Liver (tissue), 9 donors: ENCODE measurements around the gene ZNF267. TPM values are rescaled to one million over a fixed set of nuclear protein-coding genes. Genes with fewer than 3 reads are reported as not detected.

Experiments used
- DNase-seq: peaks from one replicate; pipeline ENCODE4 v3.0.0-alpha.2; 2017; ENCODE audit warnings: low spot score
- H3K27ac ChIP-seq, 2 donors: one replicate each; pipeline ENCODE4 v1.7.0; 2013; ENCODE audit warnings: inconsistent platforms in 2 of 2, low read length in 2 of 2, control low read depth in 1 of 2, low read depth in 1 of 2, mild to moderate bottlenecking in 1 of 2
- H3K27me3 ChIP-seq, 4 donors: one replicate each; pipeline versions ENCODE4 v1.6.1 to v1.7.0; 2013; ENCODE audit warnings: low read length in 3 of 4, inconsistent platforms in 1 of 4, mild to moderate bottlenecking in 1 of 4, moderate library complexity in 1 of 4; ENCODE audit not compliant: control insufficient read depth in 4 of 4, insufficient read depth in 4 of 4
- H3K36me3 ChIP-seq, 4 donors: one replicate each; pipeline versions ENCODE4 v1.6.1 to v1.7.0; 2013; ENCODE audit warnings: low read length in 3 of 4, mild to moderate bottlenecking in 3 of 4, low read depth in 1 of 4, moderate library complexity in 1 of 4; ENCODE audit not compliant: control insufficient read depth in 4 of 4, insufficient read depth in 3 of 4
- H3K4me1 ChIP-seq, 4 donors: one replicate each; pipeline versions ENCODE4 v1.6.1 to v1.7.0; 2013; ENCODE audit warnings: low read length in 3 of 4, mild to moderate bottlenecking in 3 of 4, moderate library complexity in 1 of 4; ENCODE audit not compliant: control insufficient read depth in 4 of 4, insufficient read depth in 4 of 4
- H3K4me3 ChIP-seq, 3 donors: one replicate each; pipeline versions ENCODE4 v1.6.1 to v1.7.0; 2013; ENCODE audit warnings: low read length in 3 of 3, control low read depth in 1 of 3, low read depth in 1 of 3, mild to moderate bottlenecking in 1 of 3
- H3K9ac ChIP-seq, 2 donors: one replicate each; pipeline ENCODE4 v1.7.0; 2013; ENCODE audit warnings: low read length in 2 of 2, mild to moderate bottlenecking in 2 of 2, moderate library complexity in 2 of 2, control low read depth in 1 of 2, low read depth in 1 of 2
- H3K9me3 ChIP-seq, 4 donors: one replicate each; pipeline versions ENCODE4 v1.6.1 to v1.7.0; 2013; ENCODE audit warnings: low read length in 3 of 4; ENCODE audit not compliant: control insufficient read depth in 4 of 4
- ATF3 ChIP-seq: IDR thresholded peaks from 2 replicates; pipeline ENCODE4 v1.6.1; 2016; ENCODE audit warnings: antibody characterized with exemption
- CTCF ChIP-seq: fragments of 150-350 bp; IDR thresholded peaks from 2 replicates; pipeline ENCODE4 v1.5.1; 2017; ENCODE audit warnings: improper control_type of control experiment, low read depth, low read length; ENCODE audit not compliant: missing input control
- EGR1 ChIP-seq, 2 donors: IDR thresholded peaks; 2 replicates each; pipeline ENCODE4 v1.6.1; 2016 to 2018; ENCODE audit warnings: antibody characterized with exemption in 2 of 2, low read depth in 2 of 2
- FOXA1 ChIP-seq: IDR thresholded peaks from 2 replicates; pipeline ENCODE4 v1.6.1; 2016; ENCODE audit warnings: antibody characterized with exemption
- FOXA2 ChIP-seq: IDR thresholded peaks from 2 replicates; pipeline ENCODE4 v1.6.1; 2016; ENCODE audit warnings: antibody characterized with exemption
- GABPA ChIP-seq, 2 donors: IDR thresholded peaks in 1 of 2; conservative IDR thresholded peaks in 1 of 2; 2 replicates each; pipeline ENCODE4 v1.6.1; 2016; ENCODE audit warnings: antibody characterized with exemption in 2 of 2, mild to moderate bottlenecking in 1 of 2, moderate library complexity in 1 of 2
- HNF4G ChIP-seq: IDR thresholded peaks from 2 replicates; pipeline ENCODE4 v1.6.1; 2016; ENCODE audit warnings: antibody characterized with exemption
- NR2F2 ChIP-seq: IDR thresholded peaks from 2 replicates; pipeline ENCODE4 v1.6.1; 2016; ENCODE audit warnings: antibody characterized with exemption
- RAD21 ChIP-seq, 2 donors: IDR thresholded peaks; 2 replicates each; pipeline ENCODE4 v1.6.1; 2016; ENCODE audit warnings: antibody characterized with exemption in 2 of 2, mild to moderate bottlenecking in 2 of 2
- RXRA ChIP-seq, 2 donors: IDR thresholded peaks; 2 replicates each; pipeline ENCODE4 v1.6.1; 2017 to 2018; ENCODE audit warnings: antibody characterized with exemption in 2 of 2, mild to moderate bottlenecking in 1 of 2
- SP1 ChIP-seq: IDR thresholded peaks from 2 replicates; pipeline ENCODE4 v1.6.1; 2018; ENCODE audit warnings: antibody characterized with exemption, mild to moderate bottlenecking
- ZBTB33 ChIP-seq: IDR thresholded peaks from 2 replicates; pipeline ENCODE4 v1.6.1; 2016; ENCODE audit warnings: antibody characterized with exemption
- WGBS: extraction: QIAGEN DNeasy Blood & Tissue Kit; methylation state at CpG from one replicate; pipeline ENCODE4 v1.1.7; 2013; 5-methylcytosine and 5-hydroxymethylcytosine counted together
- polyA plus RNA-seq, 2 donors: library from polyadenylated mRNA; stranded (reverse) in 1 of 2; unstranded in 1 of 2; fragments of 200-250 nt in 1 of 2; fragments of >200 nt in 1 of 2; fragmentation: Nextera tagmentation in 1 of 2; extraction: Ambion mirVana in 1 of 2; gene quantifications; one replicate each; pipeline versions ENCODE4 v1.2.1 to v1.2.3, GENCODE V29; 2013 to 2015
- total RNA-seq, 2 donors: library from RNA; depleted of rRNA; stranded (reverse); fragments of >200 nt; gene quantifications; one replicate each; pipeline ENCODE4 v1.2.3, GENCODE V29; 2014
- TF ChIP-seq, protein P1 (sequence below): IDR thresholded peaks from 2 replicates; pipeline ENCODE4 v1.6.1; 2016; ENCODE audit warnings: antibody characterized with exemption, mild to moderate bottlenecking
- donor health status: healthy.
- donor health status: healthy.
- donor health status: healthy.
- donor health status: healthy.
- donor health status: healthy.

The ZNF267 gene
- total and polyA plus RNA-seq, 4 donors: 1.9 to 9.0 (median 3.7) TPM

DNA sequence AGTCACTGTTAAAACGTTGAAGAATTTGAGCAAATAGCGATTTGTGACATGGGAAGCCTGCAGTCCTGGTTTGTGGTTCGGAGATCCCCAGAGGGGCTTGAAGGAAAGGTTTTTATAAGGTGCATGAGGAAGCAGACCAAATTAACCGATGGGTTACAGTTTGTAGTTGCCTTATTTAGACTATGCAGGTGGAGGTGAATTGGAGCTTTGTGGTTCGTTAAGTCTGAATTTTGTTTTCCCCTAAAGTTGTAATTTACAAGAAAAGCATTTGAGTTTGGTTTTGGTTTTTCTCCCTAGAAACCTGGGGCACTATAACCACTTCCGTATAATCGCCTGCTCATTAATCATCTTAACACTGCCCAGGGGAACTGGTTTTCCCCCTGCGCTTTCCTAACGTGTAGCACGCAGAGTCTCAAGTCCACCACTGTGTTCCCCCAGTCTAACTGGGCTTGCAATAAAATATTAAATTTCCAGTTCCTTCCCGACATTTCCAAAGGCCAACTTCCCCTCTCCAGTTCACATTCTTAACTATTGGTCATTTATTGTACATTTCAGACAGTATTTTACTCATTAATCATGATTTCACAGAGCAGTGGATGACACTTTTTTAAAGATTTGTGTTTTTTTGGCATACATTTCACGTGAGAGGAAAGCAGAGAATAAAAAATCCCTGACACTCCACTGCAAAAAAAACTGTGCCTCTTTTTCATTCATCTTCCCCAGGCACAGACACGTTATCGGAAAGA is 932 bp downstream of the ZNF267 start:
- H3K27me3 ChIP-seq: no peaks in the 10 kb centered on the region
- H3K27ac ChIP-seq: peak overlapping the region; percentile 85 to 92
- TF ChIP-seq HNF4G (no peak), FOXA1 (no peak), GABPA (IDR thresholded peaks at IDR 0.05 in 1 of 2, conservative IDR thresholded peaks at IDR 0.05 in 1 of 2) (no peak), RAD21 (IDR thresholded peaks at IDR 0.05) (no peak), RXRA (IDR thresholded peaks at IDR 0.05) (no peak)
- DNase-seq: no peak
- H3K4me1 ChIP-seq: peaks cover 0 to 14% (median 3%) of the 10 kb centered on the region in 4 donors
- peak overlapping the region; percentile 84 to 91 for H3K9ac ChIP-seq
- H3K9me3 ChIP-seq: no peaks in the 10 kb centered on the region
- peak overlapping the region; percentile 87 to 98 (median 90) for H3K4me3 ChIP-seq
- 16% methylated on average over 14 of the region's 14 CpGs for WGBS
- peaks cover 0 to 4% (median 2%) of the 10 kb centered on the region in 4 donors for H3K36me3 ChIP-seq

GRCh38 chr16:31875112-31875803 is 1.7 kb downstream of the ZNF267 start:
- TF ChIP-seq ZBTB33 (no peak), SP1 (no peak)
- no peak for DNase-seq
- 84% methylated on average over 5 of the region's 5 CpGs for WGBS
- Histone ChIP-seq H3K27ac (peak overlapping the region in 1 of 2 donors; percentile 85), H3K36me3 (peaks cover 0 to 4% (median 2%) of the 10 kb centered on the region in 4 donors), H3K27me3 (no peaks in the 10 kb centered on the region), H3K4me1 (peaks cover 0 to 14% (median 3%) of the 10 kb centered on the region in 4 donors), H3K4me3 (no peak overlapping the region), H3K9ac (no peak overlapping the region), H3K9me3 (no peaks in the 10 kb centered on the region)

DNA sequence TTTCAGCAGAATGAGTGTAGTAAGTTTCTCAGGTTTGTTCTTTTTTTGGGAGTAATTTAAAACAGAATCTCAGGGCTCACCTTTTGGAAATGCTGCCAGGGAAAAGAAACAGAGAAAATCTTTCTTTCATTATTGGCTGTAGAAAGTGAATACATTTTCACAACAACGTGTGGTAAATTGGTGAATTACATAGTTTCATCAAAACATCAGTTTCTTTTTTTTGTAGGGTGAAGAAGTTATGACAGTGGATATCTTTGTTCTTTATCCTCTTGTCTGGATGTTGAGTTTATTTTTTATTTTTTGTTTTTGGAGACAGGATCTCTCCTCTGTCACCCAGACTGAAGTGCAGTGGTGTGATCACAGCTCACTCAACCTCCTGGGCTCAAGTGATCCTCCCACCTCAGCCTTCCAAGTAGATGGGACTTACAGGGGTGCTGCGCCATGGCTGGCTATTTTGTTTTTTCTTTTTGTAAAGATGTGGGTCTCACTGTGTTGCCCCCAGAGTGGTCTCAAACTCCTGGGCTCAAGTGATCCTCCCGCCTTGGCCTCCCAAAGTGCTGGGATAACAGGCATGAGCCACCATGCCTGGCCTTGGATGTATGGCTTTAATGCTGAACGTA is 2.4 kb downstream of the ZNF267 start:
- WGBS: 83% methylated on average over 4 of the region's 4 CpGs
- H3K4me3 ChIP-seq: no peak overlapping the region
- no peak for DNase-seq
- no peak overlapping the region for H3K9ac ChIP-seq
- TF ChIP-seq CTCF: no peak
- no peak for TF ChIP-seq ZBTB33
- TF ChIP-seq EGR1 (IDR thresholded peaks at IDR 0.05; ENCODE audit: low read depth in 2 of 2): no peak
- no peak for TF ChIP-seq FOXA2
- TF ChIP-seq RXRA (IDR thresholded peaks at IDR 0.05): no peak
- TF ChIP-seq HNF4G: no peak
- TF ChIP-seq ATF3: no peak
- no peak for TF ChIP-seq NR2F2
- TF ChIP-seq, protein P1, sequence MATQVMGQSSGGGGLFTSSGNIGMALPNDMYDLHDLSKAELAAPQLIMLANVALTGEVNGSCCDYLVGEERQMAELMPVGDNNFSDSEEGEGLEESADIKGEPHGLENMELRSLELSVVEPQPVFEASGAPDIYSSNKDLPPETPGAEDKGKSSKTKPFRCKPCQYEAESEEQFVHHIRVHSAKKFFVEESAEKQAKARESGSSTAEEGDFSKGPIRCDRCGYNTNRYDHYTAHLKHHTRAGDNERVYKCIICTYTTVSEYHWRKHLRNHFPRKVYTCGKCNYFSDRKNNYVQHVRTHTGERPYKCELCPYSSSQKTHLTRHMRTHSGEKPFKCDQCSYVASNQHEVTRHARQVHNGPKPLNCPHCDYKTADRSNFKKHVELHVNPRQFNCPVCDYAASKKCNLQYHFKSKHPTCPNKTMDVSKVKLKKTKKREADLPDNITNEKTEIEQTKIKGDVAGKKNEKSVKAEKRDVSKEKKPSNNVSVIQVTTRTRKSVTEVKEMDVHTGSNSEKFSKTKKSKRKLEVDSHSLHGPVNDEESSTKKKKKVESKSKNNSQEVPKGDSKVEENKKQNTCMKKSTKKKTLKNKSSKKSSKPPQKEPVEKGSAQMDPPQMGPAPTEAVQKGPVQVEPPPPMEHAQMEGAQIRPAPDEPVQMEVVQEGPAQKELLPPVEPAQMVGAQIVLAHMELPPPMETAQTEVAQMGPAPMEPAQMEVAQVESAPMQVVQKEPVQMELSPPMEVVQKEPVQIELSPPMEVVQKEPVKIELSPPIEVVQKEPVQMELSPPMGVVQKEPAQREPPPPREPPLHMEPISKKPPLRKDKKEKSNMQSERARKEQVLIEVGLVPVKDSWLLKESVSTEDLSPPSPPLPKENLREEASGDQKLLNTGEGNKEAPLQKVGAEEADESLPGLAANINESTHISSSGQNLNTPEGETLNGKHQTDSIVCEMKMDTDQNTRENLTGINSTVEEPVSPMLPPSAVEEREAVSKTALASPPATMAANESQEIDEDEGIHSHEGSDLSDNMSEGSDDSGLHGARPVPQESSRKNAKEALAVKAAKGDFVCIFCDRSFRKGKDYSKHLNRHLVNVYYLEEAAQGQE: no peak
- H3K4me1 ChIP-seq: peaks cover 0 to 14% (median 3%) of the 10 kb centered on the region in 4 donors
- H3K27me3 ChIP-seq: no peaks in the 10 kb centered on the region
- peaks cover 0 to 4% (median 2%) of the 10 kb centered on the region in 4 donors for H3K36me3 ChIP-seq
- no peaks in the 10 kb centered on the region for H3K9me3 ChIP-seq
- H3K27ac ChIP-seq: no peak overlapping the region
